RWPE1 (cell line): ENCODE results near the gene ARFGEF2.

Experiments used
- CTCF ChIA-PET: fragments of 350-600 bp; sonication (Branson Sonifier 250); formaldehyde crosslinking; extraction: SDS; loops from one replicate; lab custom pipeline; 2021; lab: Yijun Ruan, JAX
- POLR2A ChIA-PET: fragments of 400-600 bp; formaldehyde crosslinking; extraction: SDS; loops from one replicate; lab custom pipeline; 2020; ENCODE audit warnings: antibody characterized with exemption; ENCODE audit not compliant: low non-redundant PET; lab: Yijun Ruan, JAX
- DNase-seq: peaks from one replicate; pipeline ENCODE4 v3.0.0; 2012; ENCODE audit warnings: low spot score
- H3K27ac ChIP-seq: fragments of 450-650 bp; 2 replicates; pipeline ENCODE4 v1.5.1; 2017
- TF ChIP-seq, protein P1 (sequence below): fragments of 450-650 bp; conservative IDR thresholded peaks from 2 replicates; pipeline ENCODE4 v1.5.1; 2017; ENCODE audit warnings: low read depth, mild to moderate bottlenecking

Gene ARFGEF2

DNA sequence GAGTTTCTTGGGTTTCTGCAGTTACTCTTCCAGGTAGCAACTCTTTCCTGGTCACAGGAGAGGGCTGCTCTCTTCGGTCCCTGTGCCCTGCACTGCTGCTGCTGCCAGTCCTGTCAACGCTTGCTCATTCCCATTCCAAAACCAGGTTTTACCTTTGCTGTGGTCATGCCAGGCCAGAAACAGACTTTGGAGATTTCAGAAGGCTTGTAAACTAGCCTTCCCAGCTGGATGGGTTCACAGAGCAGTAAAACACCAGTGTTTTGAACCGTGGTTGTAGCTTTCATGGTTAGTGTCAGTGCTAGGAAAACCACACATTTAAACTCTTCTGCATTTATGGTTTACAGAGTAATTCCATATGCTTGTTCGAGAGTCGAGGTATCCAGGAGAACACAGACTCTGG is 16.2 kb downstream of the ARFGEF2 start:
- TF ChIP-seq, protein P1, sequence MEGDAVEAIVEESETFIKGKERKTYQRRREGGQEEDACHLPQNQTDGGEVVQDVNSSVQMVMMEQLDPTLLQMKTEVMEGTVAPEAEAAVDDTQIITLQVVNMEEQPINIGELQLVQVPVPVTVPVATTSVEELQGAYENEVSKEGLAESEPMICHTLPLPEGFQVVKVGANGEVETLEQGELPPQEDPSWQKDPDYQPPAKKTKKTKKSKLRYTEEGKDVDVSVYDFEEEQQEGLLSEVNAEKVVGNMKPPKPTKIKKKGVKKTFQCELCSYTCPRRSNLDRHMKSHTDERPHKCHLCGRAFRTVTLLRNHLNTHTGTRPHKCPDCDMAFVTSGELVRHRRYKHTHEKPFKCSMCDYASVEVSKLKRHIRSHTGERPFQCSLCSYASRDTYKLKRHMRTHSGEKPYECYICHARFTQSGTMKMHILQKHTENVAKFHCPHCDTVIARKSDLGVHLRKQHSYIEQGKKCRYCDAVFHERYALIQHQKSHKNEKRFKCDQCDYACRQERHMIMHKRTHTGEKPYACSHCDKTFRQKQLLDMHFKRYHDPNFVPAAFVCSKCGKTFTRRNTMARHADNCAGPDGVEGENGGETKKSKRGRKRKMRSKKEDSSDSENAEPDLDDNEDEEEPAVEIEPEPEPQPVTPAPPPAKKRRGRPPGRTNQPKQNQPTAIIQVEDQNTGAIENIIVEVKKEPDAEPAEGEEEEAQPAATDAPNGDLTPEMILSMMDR: no peak
- H3K27ac ChIP-seq: no peak overlapping the region
- POLR2A ChIA-PET: no interaction called here
- CTCF ChIA-PET: interaction anchor here (1.5 kb wide), 1 partner anchor 15 kb away, joined by 3 read pairs; no protein-coding TSS in a partner anchor
- no peak for DNase-seq

DNA sequence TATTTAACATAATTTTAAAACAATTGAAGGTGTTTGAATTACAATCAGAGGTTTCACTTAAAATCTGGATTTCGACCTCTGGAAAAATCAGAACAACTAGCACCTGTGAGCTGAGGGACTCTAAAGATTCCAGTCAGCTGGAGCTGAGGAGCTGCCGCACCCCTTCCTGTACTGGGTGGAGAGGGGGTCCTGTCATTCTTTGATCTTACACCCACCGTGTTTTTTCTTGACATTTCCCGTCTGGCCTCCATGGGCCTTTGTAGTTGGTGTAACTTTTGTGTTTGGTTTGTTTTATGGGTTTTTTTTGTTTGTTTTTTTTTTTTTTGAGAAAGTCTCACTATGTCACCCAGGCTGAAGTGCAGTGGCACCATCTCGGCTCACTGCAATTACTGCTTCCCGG is 17.2 kb downstream of the ARFGEF2 start:
- TF ChIP-seq, protein P1: no peak
- DNase-seq: no peak
- H3K27ac ChIP-seq: no peak overlapping the region
- CTCF ChIA-PET: interaction anchor here (1.5 kb wide), 1 partner anchor 16 kb away, joined by 3 read pairs; no protein-coding TSS in a partner anchor
- POLR2A ChIA-PET: no interaction called here

DNA sequence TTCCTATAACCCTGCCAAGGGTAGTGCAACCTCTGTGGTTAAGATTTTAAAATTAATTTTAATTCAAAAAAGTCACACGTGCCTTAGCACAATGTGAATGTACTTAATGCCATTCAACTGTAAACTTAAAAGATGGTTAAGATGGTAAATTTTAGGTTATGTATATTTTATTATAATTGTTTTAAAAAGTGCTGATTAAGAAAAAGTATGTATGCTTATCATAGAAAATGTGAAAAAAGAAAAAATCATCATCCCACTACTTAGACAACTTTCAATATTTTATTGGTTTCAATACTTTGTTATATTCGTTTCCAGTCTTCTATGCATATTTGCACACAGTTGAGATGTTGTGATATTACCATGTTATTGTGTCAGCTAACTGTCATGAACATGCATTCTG is 18.7 kb downstream of the ARFGEF2 start:
- no peak for DNase-seq
- POLR2A ChIA-PET: no interaction called here
- H3K27ac ChIP-seq: no peak overlapping the region
- TF ChIP-seq, protein P1: no peak
- CTCF ChIA-PET: no interaction called here

DNA sequence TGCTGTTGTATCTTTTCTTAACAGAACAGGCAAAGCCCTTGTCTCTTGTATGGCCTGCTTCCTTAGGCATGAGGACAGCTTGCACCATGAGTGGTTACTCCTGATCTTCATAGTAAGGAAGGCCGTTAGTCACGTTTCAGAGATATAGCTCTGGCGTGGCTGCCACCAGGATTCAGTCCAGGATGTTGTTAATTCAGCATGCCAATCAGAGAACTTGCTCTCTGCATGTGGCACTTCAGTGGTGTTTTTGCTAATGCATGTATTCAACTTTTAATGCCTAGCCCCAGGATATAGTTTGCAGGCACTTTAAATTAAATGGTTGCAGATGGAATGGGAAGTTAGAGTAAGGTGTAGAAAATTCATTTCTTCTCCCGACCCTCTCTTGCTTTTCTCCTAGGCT is 20.0 kb downstream of the ARFGEF2 start:
- POLR2A ChIA-PET: no interaction called here
- H3K27ac ChIP-seq: no peak overlapping the region
- DNase-seq: no peak
- CTCF ChIA-PET: interaction anchor here (0.7 kb wide), 2 partner anchors 40 to 284 kb away, joined by 3 read pairs; no protein-coding TSS in a partner anchor
- TF ChIP-seq, protein P1: no peak

DNA sequence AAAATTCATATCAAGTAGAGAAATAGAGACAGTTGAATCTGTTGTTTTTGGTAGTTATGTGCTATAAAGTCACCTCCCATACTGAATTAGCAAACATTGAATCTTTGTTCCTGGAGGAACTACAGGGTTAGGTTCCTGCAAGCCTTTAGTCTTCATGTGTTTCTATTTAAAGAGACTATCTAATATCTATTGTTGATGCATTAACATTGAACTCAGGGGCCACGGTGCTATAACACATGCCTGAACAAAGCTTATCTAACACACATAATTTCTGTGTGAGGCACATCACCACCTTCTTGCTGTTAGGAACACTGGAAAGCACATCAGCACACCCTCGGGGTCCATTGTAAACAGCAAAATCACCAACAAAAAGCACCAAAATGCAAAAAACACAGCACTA is 21.2 kb downstream of the ARFGEF2 start:
- POLR2A ChIA-PET: no interaction called here
- no peak for DNase-seq
- H3K27ac ChIP-seq: no peak overlapping the region
- CTCF ChIA-PET: no interaction called here
- TF ChIP-seq, protein P1: no peak

DNA sequence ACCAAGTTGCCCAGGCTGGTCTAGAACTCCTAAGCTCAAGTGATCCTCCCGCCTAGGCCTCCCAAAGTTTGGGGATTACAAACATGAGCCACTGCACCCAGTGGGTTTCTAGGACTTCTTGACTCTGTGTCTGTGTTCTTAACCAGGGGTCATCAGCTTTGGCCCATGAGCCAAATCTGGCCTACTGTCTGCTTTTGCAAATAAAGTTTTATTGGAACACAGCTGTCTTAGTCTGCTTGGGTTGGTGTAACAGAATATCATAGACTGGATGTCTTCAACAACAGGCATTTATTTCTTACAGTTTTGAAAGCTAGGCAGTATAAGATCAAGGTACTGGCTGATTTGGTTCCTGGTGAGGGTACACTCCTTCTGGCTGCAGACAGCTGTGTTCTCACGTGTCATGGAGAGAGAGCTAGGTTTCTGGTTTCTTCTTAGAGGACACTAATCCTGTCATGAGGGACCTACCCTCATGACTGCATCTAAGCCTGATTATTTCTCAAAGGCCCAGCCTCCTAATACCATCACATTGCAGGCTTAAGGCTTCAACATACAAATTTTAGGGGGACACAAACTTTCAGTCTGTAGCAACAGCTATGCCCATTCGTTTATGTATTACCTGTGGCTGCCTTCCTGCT is 23.3 kb downstream of the ARFGEF2 start:
- CTCF ChIA-PET: interaction anchor here (0.5 to 0.6 kb wide), 4 partner anchors 23 to 309 kb away, joined by 3 to 7 read pairs (median 4); no protein-coding TSS in a partner anchor
- POLR2A ChIA-PET: no interaction called here
- TF ChIP-seq, protein P1: no peak
- no peak overlapping the region for H3K27ac ChIP-seq
- DNase-seq: no peak
